Activated CD4-positive, alpha-beta T cell treated with anti-CD3 and anti-CD28 coated beads, Interleukin-10, Interleukin-2, amounts not matched to agents 100 ng/mL and 50 ng/mL, durations not matched to agents 16 hours and 8 hours (primary cell): Measurements from ENCODE around the gene KLHL42.

Experiments
- DNase-seq: peaks from one replicate; pipeline ENCODE4 v3.0.0-alpha.2; 2020

KLHL42 gene

GRCh38 chr12:27780612-27781408 lies 777 bp downstream of the KLHL42 start:
- DNase-seq, result no peak

GRCh38 chr12:27781680-27782079 lies 1.6 kb downstream of the KLHL42 start:
- DNase-seq, result no peak

GRCh38 chr12:27782481-27782880 lies 2.4 kb downstream of the KLHL42 start:
- DNase-seq, result no peak

GRCh38 chr12:27785882-27786570 lies 6.0 kb downstream of the KLHL42 start:
- peak; percentile 73 for DNase-seq

GRCh38 chr12:27787559-27787958 lies 7.5 kb downstream of the KLHL42 start:
- DNase-seq, result no peak

GRCh38 chr12:27790179-27790578 lies 10.1 kb downstream of the KLHL42 start:
- no peak for DNase-seq

GRCh38 chr12:27794818-27795584 lies 15.0 kb downstream of the KLHL42 start:
- no peak for DNase-seq

GRCh38 chr12:27796128-27796527 lies 16.1 kb downstream of the KLHL42 start:
- no peak for DNase-seq

- DNase-seq, result no peak
These were observed 17.4 kb downstream of the KLHL42 start for GRCh38 chr12:27797301-27798025.

GRCh38 chr12:27800819-27801218 lies 20.8 kb downstream of the KLHL42 start:
- no peak for DNase-seq

- DNase-seq, result no peak
These were observed 21.6 kb downstream of the KLHL42 start for GRCh38 chr12:27801630-27802029.

GRCh38 chr12:27802511-27802910 lies 22.5 kb downstream of the KLHL42 start:
- peak; percentile 46 for DNase-seq

- DNase-seq, result no peak
These were observed 22.9 kb downstream of the KLHL42 start for GRCh38 chr12:27802936-27803335.

GRCh38 chr12:27805238-27805637 lies 25.2 kb downstream of the KLHL42 start:
- no peak for DNase-seq

- no peak for DNase-seq
These were observed 26.2 kb downstream of the KLHL42 start for GRCh38 chr12:27806259-27806658.

GRCh38 chr12:27807063-27807703 lies 27.1 kb downstream of the KLHL42 start:
- no peak for DNase-seq

GRCh38 chr12:27808841-27809240 lies 28.8 kb downstream of the KLHL42 start:
- no peak for DNase-seq

- no peak for DNase-seq
These were observed 30.7 kb downstream of the KLHL42 start for GRCh38 chr12:27810756-27811155.

- no peak for DNase-seq
These were observed 32.5 kb downstream of the KLHL42 start for GRCh38 chr12:27812502-27812901.

- no peak for DNase-seq
These were observed 34.4 kb downstream of the KLHL42 start for GRCh38 chr12:27814411-27814810.

GRCh38 chr12:27814851-27815591 lies 35.0 kb downstream of the KLHL42 start:
- DNase-seq, result no peak

- DNase-seq, result no peak
These were observed 37.7 kb downstream of the KLHL42 start for GRCh38 chr12:27817766-27818165.
